CD4-positive, alpha-beta T cell treated with Interleukin-6 for 4 hours (primary cell): ENCODE measurements around the gene KIAA0232.
"Not testable (repeated sequence)": the region's sequence is repeated elsewhere in the genome, so short reads cannot be mapped to it uniquely, and the experiment has no call there.

ENCODE experiments used
- DNase-seq: peaks from one replicate; pipeline ENCODE4 v3.0.0-alpha.2; 2020; ENCODE audit warnings: mixed read lengths

The KIAA0232 gene

GRCh38 chr4:6815029-6815836 lies 32.7 kb downstream of the KIAA0232 start:
- DNase-seq = no peak

- no peak for DNase-seq
Measured at GRCh38 chr4:6819295-6819694, 36.8 kb downstream of the KIAA0232 start.

GRCh38 chr4:6820695-6821094 lies 38.2 kb downstream of the KIAA0232 start:
- DNase-seq = no peak

- no peak for DNase-seq
Measured at GRCh38 chr4:6824071-6824470, 41.5 kb downstream of the KIAA0232 start.

- DNase-seq = no peak
Measured at GRCh38 chr4:6824772-6825402, 42.4 kb downstream of the KIAA0232 start.

- no peak for DNase-seq
Measured at GRCh38 chr4:6825403-6825802, 42.9 kb downstream of the KIAA0232 start.

- DNase-seq = no peak
Measured at GRCh38 chr4:6826781-6827508, 44.4 kb downstream of the KIAA0232 start.

GRCh38 chr4:6829086-6829485 lies 46.6 kb downstream of the KIAA0232 start:
- DNase-seq = no peak

GRCh38 chr4:6834867-6835266 lies 52.3 kb downstream of the KIAA0232 start:
- DNase-seq = no peak

GRCh38 chr4:6835616-6836015 lies 53.1 kb downstream of the KIAA0232 start:
- DNase-seq = not testable (repeated sequence)

- not testable (repeated sequence) for DNase-seq
Measured at GRCh38 chr4:6837106-6837505, 54.6 kb downstream of the KIAA0232 start.

- no peak for DNase-seq
Measured at GRCh38 chr4:6839579-6839978, 57.1 kb downstream of the KIAA0232 start.

- DNase-seq = no peak
Measured at GRCh38 chr4:6840062-6840976, 57.8 kb downstream of the KIAA0232 start.

GRCh38 chr4:6845027-6845426 lies 62.5 kb downstream of the KIAA0232 start:
- DNase-seq = no peak

- DNase-seq = no peak
Measured at GRCh38 chr4:6845574-6845973, 63.0 kb downstream of the KIAA0232 start.

GRCh38 chr4:6847178-6847577 lies 64.7 kb downstream of the KIAA0232 start:
- no peak for DNase-seq

- no peak for DNase-seq
Measured at GRCh38 chr4:6848717-6849305, 66.3 kb downstream of the KIAA0232 start.

GRCh38 chr4:6849691-6850090 lies 67.2 kb downstream of the KIAA0232 start:
- no peak for DNase-seq

- no peak for DNase-seq
Measured at GRCh38 chr4:6851431-6851830, 68.9 kb downstream of the KIAA0232 start.

- no peak for DNase-seq
Measured at GRCh38 chr4:6851962-6852361, 69.4 kb downstream of the KIAA0232 start.

GRCh38 chr4:6852582-6852981 lies 70.1 kb downstream of the KIAA0232 start:
- DNase-seq = no peak

- DNase-seq = no peak
Measured at GRCh38 chr4:6854098-6854744, 71.7 kb downstream of the KIAA0232 start.
